Stimulated activated CD4-positive, alpha-beta T cell treated with anti-CD3 and anti-CD28 coated beads, Interleukin-4, amount 100 ng/mL, for 48 hours (primary cell): ENCODE data around the gene USP30.
"Not testable (repeated sequence)": the region's sequence is repeated elsewhere in the genome, so short reads cannot be mapped to it uniquely, and the experiment has no call there.

Experiments
- DNase-seq, 2 donors: peaks; one replicate each; pipeline ENCODE4 v3.0.0-alpha.2; 2020; ENCODE audit warnings: low read depth in 2 of 2

Gene USP30, protein sequence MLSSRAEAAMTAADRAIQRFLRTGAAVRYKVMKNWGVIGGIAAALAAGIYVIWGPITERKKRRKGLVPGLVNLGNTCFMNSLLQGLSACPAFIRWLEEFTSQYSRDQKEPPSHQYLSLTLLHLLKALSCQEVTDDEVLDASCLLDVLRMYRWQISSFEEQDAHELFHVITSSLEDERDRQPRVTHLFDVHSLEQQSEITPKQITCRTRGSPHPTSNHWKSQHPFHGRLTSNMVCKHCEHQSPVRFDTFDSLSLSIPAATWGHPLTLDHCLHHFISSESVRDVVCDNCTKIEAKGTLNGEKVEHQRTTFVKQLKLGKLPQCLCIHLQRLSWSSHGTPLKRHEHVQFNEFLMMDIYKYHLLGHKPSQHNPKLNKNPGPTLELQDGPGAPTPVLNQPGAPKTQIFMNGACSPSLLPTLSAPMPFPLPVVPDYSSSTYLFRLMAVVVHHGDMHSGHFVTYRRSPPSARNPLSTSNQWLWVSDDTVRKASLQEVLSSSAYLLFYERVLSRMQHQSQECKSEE

DNA sequence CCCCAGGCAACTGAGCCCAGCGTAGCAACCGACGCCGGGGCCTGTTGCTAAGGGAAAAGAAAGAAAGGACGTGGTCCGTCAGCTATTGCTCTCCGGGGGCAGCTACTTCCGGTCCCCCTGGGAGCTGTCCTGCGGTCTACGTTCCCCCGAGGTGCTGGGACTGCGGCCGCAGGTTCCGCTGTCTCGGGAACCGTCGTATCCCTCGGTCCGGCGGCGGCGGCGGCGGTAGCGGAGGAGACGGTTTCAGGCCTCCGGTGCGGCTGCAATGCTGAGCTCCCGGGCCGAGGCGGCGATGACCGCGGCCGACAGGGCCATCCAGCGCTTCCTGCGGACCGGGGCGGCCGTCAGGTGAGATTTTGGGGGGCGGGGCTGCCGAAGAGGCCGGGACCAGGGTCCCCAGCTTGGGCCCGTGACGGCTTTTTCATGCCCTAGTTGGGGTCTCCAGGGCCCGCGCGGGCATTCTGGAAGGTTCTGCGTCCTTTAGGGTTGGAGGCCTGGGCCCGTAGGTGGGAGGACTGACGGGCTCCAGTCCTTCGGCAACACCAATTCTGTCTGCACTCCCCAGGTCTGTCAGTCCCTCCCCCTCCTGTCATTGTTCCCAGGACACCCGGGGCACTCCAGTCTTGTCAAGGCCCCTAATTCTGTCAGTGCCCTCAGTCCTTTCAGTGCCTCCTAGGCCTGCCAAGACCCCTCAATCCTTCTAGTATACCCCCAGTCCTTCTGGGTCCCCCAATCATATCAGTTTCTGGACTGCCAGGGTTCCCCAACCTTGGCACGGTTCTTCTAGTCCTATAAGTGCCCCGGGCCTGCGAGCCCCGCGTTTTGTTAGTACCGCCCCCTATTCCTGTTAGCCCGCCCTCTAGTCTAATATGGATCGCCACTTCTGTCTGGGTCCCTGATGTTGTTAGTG lies at the start of gene USP30:
TSS of gene USP30 (plus strand) at position 163 of the 910 bp plus-strand sequence. CDS start at position 266, 103 bp downstream.
- DNase-seq: peak; percentile 75 to 78

DNA sequence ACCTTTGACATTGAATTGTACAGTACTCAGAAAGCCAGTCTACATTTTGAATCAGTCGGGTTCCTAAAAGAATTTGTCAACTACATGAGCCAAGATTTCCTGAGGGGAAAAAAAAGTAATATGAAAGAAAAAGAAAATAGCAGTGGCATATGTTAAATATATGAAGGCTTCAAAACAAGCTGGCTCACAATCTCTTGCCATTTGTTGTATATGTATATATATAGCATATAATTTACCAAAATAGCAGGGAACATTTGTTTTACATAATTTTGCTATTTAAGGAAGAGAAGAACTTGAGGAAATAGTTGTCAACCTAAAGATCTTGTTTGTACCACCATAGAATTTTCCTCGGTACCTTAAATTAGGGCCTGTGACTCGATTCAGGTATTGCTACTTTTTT lies 48.4 kb upstream of the USP30 start:
- no peak for DNase-seq

DNA sequence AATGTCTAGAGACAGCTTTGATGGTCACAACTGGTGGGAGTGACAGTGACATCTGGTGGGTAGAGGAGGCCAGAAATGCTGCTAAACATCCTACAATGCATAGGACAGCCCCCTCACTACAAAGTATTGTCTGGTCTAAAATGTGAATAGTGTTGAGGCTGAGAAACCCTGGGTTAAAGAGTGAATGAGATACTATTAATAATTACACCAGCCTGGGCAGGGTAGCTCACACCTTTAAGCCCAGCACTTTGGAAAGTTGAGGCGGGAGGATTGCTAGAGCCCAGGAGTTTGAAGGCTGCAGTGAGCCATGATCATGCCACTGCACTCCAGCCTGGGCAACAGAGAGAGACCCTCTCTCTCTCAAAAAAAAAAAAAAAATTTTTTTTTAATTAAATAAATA lies 42.6 kb upstream of the USP30 start:
- no peak for DNase-seq

GRCh38 chr12:109010259-109010658 lies 42.1 kb upstream of the USP30 start:
- no peak for DNase-seq

DNA sequence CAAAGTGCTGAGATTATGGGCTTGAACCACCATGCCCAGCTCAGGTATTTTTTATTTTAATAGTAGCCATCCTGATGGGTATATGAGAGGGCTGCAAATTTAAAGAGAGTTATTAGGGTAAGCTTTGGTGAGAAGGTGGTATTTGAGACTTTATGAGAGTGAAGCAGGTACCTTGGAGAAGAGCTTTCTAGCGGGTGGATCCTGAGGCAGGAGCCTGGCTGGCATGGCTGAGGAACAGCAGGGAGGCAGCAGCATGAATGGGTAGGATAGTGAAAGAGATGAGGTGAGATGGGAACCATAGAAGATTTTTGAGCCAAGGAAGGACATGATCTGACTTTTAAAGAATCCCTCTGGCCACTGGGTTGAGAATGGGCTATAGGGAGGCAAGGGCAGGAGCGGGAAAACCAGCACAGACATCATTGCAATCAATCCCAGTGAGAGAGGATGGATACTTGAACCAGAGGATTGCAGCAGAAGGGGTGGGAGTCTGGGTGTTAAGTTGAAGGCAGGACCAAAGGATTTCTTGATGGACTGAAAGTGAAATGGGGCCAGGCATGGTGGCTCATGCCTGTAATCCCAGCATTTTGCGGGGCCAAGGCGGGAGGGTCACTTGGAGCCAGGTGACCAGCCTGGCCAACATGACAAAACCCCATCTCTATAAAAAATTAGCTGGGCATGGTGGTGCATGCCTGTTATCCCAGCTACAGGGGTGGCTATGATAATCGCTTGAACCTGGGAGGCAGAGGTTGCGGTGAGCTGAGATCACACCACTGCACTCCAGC lies 37.2 kb upstream of the USP30 start:
- DNase-seq: no peak

DNA sequence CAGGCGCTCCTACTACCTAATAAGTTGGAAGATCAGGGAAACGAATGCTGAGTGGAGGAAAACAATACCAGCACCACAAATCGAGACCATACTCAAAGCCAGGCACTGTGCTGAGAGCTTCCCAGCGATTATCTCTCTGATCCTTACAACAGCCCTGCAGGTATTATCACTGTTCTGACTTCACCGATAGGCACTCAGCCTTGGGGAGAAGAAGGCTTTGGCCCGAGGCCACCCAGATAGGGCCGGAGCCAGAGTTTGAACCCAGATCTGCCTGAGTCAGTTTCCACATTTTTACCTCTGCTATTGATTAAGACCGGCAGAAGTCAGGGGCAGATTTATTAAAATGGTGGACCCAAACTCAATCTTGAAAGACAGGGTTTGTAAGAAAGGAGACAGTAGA lies 36.4 kb upstream of the USP30 start:
- no peak for DNase-seq

DNA sequence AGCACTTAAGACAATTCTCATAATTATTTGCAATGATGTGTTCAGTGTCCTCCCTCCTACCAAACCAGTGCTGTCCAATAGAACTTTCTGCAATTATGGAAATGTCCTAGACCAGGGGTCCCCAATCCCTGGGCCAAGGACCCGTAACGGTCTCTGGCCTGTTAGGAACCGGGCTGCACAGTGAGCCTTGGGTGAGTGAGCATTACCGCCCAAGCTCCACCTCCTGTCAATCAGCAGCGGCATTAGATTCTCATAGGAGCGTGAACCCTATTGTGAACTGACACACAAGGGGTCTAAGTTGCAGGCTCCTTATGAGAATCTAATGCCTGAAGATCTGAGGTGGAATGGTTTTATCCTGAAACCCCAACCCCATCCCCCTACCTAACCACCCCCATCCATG lies 35.4 kb upstream of the USP30 start:
- DNase-seq: no peak

DNA sequence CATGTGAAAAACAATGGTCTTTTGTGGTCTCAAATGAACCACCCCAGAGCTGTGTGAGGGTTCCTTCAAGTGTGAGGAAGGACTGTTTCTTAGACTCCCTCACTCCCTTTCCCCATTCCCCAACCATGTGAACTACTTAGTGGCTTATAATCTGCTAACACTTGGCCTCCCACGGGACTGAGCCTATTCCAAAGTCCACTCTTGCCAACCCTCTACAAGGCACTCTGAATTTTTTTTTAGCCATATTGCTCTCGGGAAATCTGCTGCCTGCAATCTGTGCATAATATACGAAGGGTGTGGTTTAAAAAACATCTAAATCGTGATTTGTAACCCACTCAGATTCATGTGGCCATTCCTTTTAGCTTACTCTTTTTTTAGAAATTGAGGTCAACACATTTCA lies 34.1 kb upstream of the USP30 start:
- DNase-seq: no peak

- no peak for DNase-seq
These were observed 32.1 kb upstream of the USP30 start for GRCh38 chr12:109020146-109020795.

GRCh38 chr12:109020796-109021380 lies 31.5 kb upstream of the USP30 start, which contains the start of gene SVOP:
SVOP (minus strand) TSS chr12:109021068; CDS start chr12:109020868, 200 bp downstream.
- DNase-seq: peak; percentile 20 to 21

DNA sequence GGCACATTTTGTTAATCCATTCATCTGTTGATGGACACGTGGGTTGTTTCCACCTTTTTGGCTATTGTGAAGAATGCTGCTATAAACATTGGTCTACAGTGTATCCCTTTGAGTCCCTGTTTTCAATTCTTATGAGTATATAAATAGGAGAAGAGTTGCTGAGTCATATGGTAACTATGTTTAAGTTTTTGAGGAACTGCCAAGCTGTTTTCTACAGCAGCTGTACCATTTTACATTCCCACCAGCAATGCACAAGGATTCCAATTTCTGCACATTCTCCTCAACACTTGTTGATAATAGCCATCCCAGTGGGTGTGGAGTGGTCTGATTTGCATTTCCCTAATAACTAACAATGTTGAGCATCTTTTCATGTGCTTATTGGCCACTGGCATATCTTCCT lies 24.6 kb upstream of the USP30 start:
- DNase-seq: no peak

DNA sequence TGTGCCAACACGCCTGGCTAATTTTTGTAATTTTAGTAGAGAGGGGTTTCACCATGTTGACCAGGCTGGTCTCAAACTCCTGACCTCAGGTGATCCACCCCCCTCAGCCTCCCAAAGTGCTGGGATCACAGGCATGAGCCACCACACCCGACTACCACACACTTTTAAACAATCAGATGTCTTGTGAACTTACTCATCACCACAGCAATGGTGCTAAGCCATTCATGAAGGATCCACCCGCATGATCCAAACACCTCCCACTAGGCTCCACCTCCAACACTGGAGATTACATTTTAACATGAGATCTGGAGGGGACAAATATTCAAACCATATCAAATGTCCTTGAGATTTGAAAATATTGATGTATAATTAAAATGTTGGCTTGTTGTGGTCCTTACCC lies 23.8 kb upstream of the USP30 start:
- not testable (repeated sequence) for DNase-seq

GRCh38 chr12:109029411-109029810 lies 23.0 kb upstream of the USP30 start:
- DNase-seq: no peak

DNA sequence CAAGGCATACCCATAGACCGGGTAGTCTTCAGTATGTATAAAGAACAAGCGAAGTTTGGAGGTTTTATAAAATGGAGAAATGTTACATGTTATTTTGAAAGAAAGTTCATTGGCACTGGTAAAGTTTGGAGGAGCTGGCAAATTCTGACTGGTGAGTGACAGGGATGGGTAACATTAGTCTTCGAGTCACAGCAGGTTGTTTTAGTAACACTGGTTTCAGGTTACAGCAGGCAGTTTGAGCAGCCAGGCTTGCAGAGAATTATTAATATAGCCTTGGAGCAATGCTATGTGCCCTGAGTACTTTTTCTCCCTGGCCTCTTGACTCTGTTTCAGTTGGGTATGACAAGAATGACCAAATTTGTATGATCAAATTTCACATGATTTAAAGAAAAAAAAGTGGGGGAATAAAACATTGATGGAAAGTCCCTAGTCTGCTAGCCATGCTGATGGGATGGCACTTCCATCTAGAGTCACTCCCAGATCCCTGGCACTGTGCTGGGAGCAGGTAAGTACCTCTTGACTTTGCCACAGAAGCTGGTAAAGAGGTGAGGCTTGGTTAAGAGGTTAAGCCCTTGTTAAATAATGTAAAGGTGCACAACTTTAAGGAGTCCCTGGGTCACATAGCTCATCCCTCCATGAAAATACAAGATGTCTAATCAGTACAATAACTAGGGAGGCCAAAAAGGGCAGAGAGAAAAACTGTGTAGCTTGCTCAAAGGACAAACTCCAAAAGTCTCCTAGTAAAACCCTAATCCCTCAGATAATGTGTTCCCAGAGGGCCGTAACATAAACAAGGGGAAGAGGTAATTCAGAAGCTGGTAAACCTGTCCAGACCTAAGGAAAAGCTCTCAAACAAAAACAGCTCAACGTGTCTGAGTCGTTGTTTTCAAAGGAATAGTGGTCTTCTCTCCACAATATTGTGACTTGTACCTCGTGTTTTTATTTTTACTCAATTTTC lies 18.9 kb upstream of the USP30 start:
- DNase-seq: no peak

- DNase-seq: no peak
These were observed 15.4 kb upstream of the USP30 start for GRCh38 chr12:109036975-109037374.

- no peak for DNase-seq
These were observed 8.1 kb upstream of the USP30 start for GRCh38 chr12:109044241-109044640.

DNA sequence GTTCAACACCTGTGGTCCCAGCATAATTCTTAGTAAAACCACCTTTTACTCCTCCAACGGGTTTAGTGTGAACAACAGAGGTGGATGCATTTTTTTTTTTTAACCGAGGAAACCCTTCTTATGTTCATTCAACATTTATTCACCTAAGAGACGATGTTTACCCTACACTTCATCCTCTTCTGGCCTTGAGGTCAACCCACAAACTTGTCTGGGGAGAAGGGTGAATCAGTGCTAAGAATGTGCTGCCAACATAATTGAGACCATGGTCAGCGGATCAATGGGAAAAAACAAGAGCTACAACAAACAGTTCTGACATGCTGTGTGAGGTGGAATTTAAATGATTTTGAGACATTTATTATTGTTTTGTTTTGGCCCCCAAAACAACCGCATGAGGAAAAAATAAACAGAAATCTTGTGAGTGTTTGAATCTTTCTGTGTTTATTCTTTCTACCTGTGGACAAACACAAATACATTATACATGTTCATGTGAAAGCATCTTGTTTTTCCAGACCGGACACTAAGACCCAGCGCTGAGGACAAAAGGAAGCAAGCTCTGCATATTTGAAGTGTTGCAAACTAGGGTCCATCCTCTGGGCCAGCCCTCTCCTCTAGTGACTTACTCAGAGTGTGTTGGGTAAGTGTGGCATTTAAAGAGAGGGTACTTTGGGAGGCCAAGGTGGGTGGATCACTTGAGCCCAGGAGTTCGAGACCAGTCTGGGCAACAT lies 5.1 kb upstream of the USP30 start:
- no peak for DNase-seq

DNA sequence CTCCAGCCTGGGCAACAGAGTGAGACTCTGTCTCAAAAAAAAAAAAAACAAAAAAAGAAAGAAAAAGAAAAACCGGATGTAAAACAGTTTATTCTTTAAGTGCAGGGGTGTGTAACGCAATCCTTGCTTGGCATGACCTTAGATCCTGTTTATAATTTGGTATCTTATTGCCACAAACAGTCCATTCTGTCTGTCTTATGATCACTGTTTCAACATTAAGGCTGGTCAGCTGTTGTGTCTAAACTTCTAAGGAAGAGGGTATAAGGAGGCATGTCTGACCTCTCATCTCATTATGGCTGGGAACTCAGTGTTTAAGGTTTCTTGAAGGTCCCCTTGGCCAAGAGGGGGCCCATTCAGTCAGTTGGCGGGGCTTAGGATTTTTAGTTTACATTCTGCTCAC lies 3.7 kb upstream of the USP30 start:
- DNase-seq: not testable (repeated sequence)

- not testable (repeated sequence) for DNase-seq
These were observed 2.6 kb upstream of the USP30 start for GRCh38 chr12:109049794-109050193.
